A172 (cell line): Measurements from ENCODE around the gene GPC3. TPM values are rescaled to one million over a fixed set of nuclear protein-coding genes. Genes with fewer than 3 reads are reported as not detected.
A peak's percentile ranks its signal among the peaks of the same experiment; 100 is the strongest.

Experiments
- DNase-seq: peaks from one replicate; pipeline ENCODE4 v3.0.0-alpha.2; 2015; ENCODE audit warnings: low spot score
- total RNA-seq: library from RNA; depleted of rRNA; stranded (reverse); fragments of >200 nt; shearing (Covaris generic); gene quantifications from 2 replicates; pipeline ENCODE4 v1.2.3, GENCODE V29; 2014

Gene GPC3
- total RNA-seq, 1 experiment from 2014 or later, result not detected

GRCh38 chrX:133926809-133927208, 58.6 kb downstream of the GPC3 start:
- DNase-seq, result no peak

- DNase-seq, result no peak
These were observed 59.3 kb downstream of the GPC3 start for GRCh38 chrX:133926099-133926498.

- no peak for DNase-seq
These were observed 60.8 kb downstream of the GPC3 start for GRCh38 chrX:133924548-133924947.

GRCh38 chrX:133923548-133923947, 61.8 kb downstream of the GPC3 start:
- DNase-seq, result no peak

- no peak for DNase-seq
These were observed 62.3 kb downstream of the GPC3 start for GRCh38 chrX:133923113-133923512.

GRCh38 chrX:133922390-133922771, 63.0 kb downstream of the GPC3 start:
- no peak for DNase-seq

- DNase-seq, result peak; percentile 3
These were observed 63.5 kb downstream of the GPC3 start for GRCh38 chrX:133921764-133922389.

- no peak for DNase-seq
These were observed 64.3 kb downstream of the GPC3 start for GRCh38 chrX:133921086-133921485.

GRCh38 chrX:133918361-133918771, 67.0 kb downstream of the GPC3 start:
- DNase-seq, result no peak

- no peak for DNase-seq
These were observed 68.2 kb downstream of the GPC3 start for GRCh38 chrX:133916984-133917722.

- DNase-seq, result no peak
These were observed 71.6 kb downstream of the GPC3 start for GRCh38 chrX:133913658-133914388.

- DNase-seq, result no peak
These were observed 72.4 kb downstream of the GPC3 start for GRCh38 chrX:133913009-133913408.

- no peak for DNase-seq
These were observed 73.4 kb downstream of the GPC3 start for GRCh38 chrX:133911825-133912495.

GRCh38 chrX:133910539-133910938, 74.9 kb downstream of the GPC3 start:
- no peak for DNase-seq

GRCh38 chrX:133909888-133910287, 75.5 kb downstream of the GPC3 start:
- no peak for DNase-seq

GRCh38 chrX:133908223-133908955, 77.0 kb downstream of the GPC3 start:
- no peak for DNase-seq

- no peak for DNase-seq
These were observed 77.8 kb downstream of the GPC3 start for GRCh38 chrX:133907606-133908005.

- DNase-seq, result no peak
These were observed 80.1 kb downstream of the GPC3 start for GRCh38 chrX:133905305-133905704.

GRCh38 chrX:133897593-133898163, 87.7 kb downstream of the GPC3 start:
- no peak for DNase-seq

- no peak for DNase-seq
These were observed 93.1 kb downstream of the GPC3 start for GRCh38 chrX:133892337-133892736.

- DNase-seq, result no peak
These were observed 96.4 kb downstream of the GPC3 start for GRCh38 chrX:133888984-133889383.
